Fibroblast of skin of right quadriceps (primary cell): ENCODE measurements around the gene DHX35.

Source experiments
- DNase-seq: peaks from one replicate; pipeline ENCODE4 v3.0.0-alpha.2; 2013

The DHX35 gene

GRCh38 chr20:39069976-39070375, 107.8 kb downstream of the DHX35 start:
- no peak for DNase-seq

- DNase-seq = peak; percentile 32
Observed at GRCh38 chr20:39070484-39071231, 108.5 kb downstream of the DHX35 start.

GRCh38 chr20:39072132-39072531, 110.0 kb downstream of the DHX35 start:
- no peak for DNase-seq

GRCh38 chr20:39072653-39073052, 110.5 kb downstream of the DHX35 start:
- DNase-seq = no peak

GRCh38 chr20:39075731-39076130, 113.6 kb downstream of the DHX35 start:
- DNase-seq = no peak

GRCh38 chr20:39076958-39077357, 114.8 kb downstream of the DHX35 start:
- no peak for DNase-seq

GRCh38 chr20:39080326-39080725, 118.2 kb downstream of the DHX35 start:
- no peak for DNase-seq

- peak; percentile 60 for DNase-seq
Observed at GRCh38 chr20:39081255-39081654, 119.1 kb downstream of the DHX35 start.

- no peak for DNase-seq
Observed at GRCh38 chr20:39082622-39083398, 120.7 kb downstream of the DHX35 start.

- no peak for DNase-seq
Observed at GRCh38 chr20:39083761-39084160, 121.6 kb downstream of the DHX35 start.

- no peak for DNase-seq
Observed at GRCh38 chr20:39089029-39089428, 126.9 kb downstream of the DHX35 start.
